Kidney tubule cell (primary cell): ENCODE results near the gene CHST10.

ENCODE experiments used
- DNase-seq: peaks from one replicate; pipeline ENCODE4 v3.0.0-alpha.2; 2018; ENCODE audit warnings: low spot score

CHST10 gene, protein sequence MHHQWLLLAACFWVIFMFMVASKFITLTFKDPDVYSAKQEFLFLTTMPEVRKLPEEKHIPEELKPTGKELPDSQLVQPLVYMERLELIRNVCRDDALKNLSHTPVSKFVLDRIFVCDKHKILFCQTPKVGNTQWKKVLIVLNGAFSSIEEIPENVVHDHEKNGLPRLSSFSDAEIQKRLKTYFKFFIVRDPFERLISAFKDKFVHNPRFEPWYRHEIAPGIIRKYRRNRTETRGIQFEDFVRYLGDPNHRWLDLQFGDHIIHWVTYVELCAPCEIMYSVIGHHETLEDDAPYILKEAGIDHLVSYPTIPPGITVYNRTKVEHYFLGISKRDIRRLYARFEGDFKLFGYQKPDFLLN

DNA sequence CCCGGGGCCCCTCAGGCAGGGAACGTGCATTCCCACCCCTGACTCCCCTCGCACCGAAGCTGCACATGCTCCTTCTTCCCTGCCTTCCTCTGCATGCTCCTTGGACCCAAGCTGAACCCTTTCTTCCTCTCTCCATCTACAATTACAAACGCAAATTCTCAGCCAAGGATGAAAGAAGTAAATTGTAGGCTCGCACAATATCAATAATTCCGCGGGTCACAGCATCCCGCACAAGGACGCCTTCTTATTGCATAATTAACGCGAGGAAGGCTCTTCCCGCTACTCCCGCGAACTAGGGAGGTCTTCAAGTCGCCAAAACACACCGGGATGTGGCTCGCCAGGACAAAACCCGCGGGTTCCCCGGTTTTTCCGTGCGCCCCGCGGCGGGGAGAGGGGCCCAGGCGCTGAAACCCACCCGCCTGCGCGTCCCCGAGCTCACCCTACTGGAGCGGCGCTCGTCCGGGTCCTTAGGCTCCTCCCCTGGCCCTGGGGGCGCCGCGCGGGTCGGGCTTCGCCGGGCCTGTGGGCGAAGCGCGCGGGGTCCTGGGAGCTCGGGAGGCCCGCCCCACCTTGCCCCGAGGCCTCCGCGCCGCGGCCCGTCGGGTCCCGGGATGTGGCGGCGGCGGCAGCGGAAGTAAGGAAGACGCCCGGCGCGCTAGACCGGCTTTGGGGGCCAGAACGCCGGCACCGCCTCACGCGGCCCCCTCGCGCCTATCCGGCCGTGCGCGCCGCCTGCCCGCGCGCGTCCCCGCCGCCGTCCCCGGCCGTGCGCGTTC is at the start of gene CHST10:
Gene CHST10 (minus strand): TSS at position 734 of the 776 bp plus-strand sequence. CDS start 10,993 bp downstream, outside the sequence.
- DNase-seq, result peak; percentile 54

DNA sequence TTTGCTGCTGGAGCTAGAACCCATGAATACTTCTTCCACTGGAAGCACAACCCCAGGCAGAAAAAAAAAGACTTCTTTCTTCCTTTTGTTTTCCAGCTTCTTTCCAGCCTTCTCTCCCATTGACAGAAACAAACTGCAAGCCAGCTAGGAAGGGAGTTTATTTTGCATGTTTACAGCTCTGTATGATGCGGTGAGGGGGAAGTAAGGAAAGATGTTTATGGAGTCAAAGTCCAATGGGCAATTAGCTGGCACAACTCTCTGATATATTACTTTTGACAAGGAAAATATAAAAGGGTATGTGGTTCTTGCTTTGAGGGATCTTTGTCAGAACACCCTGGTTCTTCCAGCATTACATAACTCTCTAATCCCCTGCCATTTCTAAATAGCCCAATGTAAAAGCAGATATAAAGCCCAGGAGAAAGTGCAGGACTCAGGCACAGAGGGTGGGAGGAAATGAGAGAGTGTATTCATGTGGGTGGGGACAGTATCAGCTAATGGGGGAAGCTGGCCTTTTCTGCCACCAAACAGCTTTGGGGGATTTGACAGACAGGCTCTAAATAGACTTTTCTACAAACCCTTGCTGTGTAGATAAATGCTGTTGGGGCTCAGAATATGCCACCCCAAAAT is 43.5 kb upstream of the CHST10 start:
- DNase-seq, result no peak

DNA sequence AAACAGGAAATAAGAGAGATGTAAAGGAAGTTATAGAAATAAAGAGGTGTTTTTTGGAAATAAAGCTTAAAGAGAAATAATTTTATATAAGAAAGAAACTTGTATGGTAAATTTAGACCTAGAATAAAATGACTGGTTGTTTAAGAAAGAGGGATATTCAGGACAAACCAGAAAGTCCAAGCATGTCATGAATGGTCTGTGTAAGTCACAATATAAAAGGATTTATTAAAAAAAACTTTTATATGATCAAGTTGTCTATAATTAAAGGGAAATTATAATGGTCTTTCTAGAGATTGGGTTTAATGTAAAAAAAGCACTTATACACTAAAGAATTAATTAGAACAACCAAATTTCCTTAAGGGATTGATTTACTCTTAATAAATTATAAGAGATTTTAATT is 38.9 kb upstream of the CHST10 start:
- peak; percentile 3 for DNase-seq

DNA sequence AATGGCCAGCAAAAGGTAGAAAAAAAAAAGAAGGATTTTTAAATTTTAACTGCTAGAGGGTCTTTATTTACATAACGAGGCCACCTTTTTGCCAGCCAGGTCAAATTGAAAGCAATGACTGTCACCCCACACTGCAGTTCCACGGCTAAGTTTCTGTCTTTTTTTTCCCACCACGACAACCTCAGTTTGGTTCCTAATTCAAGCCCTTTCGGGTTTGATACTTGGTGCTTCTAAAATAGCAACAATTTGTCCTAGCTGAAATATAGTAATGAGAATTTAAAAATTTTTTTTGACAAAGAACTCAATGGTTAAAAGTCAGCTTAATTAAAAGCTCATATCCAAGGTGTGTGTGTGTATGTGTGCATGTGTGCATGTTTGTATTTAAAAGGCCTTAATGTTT is 36.4 kb upstream of the CHST10 start:
- DNase-seq, result no peak

DNA sequence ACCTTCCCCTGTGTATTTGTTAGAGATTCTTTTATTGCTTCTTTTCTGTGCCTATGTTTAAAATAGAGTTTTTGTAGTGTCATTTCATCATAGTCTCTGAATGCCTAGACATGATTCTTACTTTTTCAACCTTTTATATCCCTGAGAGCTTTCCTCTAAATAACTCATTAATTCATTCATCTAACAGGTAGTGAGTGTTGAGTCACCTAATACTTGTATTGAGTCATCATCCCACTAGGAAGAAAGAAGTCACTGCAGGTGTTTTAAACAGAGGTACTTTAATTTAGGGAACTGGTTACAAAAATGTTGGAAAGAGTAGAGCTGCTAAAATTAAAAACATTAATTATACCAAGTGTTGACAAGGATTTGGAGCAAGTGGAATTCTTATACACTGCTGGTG is 34.3 kb upstream of the CHST10 start:
- DNase-seq, result peak; percentile 57

DNA sequence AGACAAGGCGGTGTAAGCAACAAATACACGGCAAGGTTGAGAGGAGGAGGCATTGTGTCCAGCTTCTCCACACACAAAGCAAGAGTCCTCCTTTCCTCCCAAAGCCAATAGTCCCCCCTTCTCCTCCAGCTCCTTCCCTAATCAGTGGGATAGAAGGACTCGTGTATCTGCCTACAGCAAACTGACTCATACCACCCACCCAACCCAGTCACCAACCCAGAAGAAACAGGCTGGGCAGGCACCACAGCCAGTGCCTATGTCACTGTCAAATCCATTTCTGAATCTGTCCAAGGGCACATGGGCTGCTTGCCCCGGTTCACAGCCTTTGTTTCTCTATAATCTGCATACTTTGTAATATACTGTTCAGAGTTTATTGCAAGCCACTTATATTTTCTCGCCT is 33.6 kb upstream of the CHST10 start:
- peak; percentile 6 for DNase-seq

DNA sequence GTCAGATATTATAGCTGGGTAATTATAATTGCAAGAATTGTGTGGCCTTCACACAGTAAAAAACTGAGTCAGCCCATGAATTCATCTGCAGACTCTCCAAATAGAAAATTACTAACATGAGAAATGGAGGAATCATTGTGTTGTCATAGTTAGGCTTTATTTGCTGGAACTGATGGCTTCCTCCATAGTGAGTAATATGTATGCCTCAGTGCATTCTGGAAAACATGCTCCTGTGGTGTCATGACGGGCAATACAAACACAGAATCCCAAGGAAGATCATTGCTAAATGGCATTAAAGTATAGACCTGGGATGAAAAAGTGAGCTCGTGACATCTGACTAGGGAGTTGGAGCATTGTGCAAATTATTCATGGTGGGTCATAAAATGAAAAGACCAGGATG is 29.2 kb upstream of the CHST10 start:
- DNase-seq, result peak; percentile 82

DNA sequence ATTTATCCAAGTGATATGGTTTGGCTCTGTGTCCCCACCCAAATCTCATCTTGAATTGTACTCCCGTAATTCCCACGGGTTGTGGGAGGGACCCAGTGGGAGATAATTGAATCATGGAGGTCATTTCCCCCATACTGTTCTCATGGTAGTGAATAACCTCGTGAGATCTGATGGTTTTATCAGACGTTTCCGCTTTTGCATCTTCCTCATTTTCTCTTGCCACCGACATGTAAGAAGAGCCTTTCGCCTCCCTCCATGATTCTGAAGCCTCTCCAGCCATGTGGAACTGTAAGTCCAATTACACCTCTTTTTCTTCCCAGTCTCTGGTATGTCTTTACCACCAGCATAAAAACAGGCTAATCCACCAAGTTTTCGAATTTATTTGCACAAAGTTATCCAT is 20.3 kb upstream of the CHST10 start:
- no peak for DNase-seq

DNA sequence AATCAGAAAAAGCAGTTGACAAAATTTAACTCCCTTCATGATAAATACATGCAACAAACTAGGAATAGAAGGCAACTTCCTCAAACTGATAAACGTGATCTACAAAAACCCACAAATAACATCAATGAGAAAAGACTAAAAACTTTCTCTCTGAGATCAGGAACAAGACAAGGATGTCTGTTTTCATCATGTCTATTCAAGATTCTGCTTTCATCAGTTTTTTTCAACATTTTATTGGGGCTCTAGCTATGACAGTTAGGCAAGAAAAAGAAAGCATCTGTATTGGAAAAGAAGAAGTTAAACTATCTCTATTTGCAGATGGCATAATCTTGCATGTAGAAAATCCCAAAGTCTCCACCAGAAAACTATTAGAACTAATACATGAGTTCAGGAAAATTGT is 12.3 kb upstream of the CHST10 start:
- no peak for DNase-seq

DNA sequence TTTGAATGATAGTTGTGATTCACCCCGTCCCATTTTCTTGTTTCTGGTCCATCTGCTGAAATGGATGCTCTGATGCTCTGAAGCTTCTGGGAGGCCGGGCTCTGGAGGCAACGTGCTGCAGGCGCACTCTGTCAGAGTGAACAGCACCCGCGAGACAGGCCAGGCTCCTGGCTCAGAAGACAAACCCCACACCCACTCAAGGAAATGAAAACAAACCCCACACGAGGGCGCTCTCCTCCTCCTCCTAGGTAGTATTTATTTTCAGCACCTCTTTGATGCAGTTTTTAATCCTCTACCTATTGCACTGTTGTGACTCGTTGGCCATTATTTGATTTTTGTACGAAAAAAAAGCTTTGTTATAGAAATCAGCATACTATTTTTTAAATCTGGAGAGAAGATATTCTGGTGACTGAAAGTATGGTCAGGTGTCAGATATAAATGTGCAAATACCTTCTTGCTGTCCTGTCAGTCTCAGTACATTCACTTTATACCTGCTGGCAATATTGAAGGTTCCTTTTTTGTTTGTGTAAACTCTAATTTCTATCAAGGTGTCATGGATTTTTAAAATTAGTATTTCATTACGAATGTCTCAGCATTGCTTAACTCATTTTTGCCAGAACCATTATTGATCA is 10.3 kb upstream of the CHST10 start:
- DNase-seq, result peak; percentile 60

DNA sequence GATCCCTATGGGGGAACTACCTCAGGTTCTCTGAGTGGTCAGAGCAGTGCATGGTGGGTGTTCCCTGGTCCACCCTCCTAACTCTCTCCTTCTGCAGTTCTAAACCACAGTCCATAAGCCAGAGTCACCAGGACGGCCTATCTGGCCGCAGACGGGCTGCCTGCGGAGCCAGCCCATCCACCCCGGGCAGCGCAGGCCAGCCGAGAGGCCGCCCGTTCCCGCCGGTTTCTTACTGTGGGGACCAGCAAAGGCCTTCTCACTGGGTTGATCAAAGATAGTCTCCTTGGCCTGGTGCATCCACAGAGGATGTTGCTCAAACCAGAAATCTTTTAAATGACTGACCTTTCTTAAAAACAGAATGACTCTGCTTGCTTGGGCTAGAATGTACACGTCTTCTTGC is 9.6 kb upstream of the CHST10 start:
- DNase-seq, result no peak

DNA sequence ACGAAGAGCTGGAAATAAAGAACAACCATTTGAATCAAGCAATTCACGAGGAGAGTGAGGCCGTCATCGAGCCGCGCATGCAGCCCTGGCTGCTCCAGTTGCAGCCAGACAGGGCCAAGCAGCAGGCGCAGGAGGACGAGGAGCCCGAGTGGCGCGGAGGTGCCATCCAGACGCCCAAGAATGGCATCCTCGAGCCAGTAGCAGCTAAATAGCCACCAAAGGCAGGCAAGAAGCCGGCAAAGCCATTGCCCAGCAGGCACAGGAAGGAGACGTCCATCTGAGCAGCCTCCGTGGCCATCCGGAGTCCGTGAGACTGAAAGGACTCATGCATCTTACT is 8.9 kb upstream of the CHST10 start:
- DNase-seq, result no peak

DNA sequence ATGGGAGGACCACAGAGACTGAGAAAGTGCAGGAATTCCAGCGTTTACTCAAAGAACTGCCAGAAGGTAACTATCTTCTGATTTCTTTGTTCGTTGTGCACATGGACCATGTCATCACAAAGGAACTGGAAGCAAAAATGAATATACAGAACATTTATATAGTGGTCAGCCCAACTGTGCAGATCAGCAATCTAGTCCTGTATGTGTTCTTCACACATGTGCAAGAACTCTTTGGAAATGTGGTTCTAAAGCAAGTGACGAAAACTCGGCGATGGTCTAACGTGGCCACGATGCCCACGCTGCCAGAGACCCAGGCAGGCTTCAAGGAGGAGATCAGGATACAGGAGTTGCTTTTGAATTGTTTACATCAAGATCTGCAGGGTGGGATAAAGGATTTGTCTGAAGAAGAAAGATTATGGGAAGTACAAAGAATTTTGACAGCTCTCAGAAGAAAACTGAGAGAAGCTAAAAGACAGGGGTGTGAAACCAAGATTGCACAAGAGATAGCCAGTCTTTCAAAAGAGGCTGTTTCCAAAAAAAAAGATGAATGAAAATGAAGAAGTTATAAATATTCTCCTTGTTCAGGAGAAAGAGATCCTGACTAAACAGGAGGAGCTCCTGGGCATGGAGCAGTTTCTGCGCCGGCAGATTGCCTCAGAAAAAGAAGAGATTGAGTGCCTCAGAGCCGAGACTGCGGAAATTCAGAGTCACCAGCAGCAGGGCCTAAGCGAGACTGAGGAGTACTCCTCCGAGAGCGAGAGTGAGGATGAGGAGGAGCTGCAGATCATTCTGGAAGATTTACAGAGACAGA is 8.3 kb upstream of the CHST10 start:
- no peak for DNase-seq

DNA sequence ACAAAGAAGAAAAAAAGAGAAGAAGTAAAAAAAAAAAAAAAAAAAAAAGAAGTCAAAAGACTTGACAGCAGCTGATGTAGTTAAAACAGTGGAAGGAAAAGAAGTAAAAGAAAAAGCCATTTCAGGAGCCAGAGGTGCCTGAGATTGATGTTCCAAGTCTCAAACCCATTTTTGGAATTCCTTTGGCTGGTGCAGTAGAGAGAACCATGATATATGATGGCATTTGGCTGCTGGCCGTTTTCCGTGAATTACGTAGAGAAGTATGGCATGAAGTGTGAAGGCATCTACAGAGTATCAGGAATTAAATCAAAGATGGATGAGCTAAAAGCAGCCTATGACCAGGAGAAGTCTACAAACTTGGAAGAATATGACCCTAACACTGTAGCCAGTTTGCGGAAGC is 7.6 kb upstream of the CHST10 start:
- no peak for DNase-seq

DNA sequence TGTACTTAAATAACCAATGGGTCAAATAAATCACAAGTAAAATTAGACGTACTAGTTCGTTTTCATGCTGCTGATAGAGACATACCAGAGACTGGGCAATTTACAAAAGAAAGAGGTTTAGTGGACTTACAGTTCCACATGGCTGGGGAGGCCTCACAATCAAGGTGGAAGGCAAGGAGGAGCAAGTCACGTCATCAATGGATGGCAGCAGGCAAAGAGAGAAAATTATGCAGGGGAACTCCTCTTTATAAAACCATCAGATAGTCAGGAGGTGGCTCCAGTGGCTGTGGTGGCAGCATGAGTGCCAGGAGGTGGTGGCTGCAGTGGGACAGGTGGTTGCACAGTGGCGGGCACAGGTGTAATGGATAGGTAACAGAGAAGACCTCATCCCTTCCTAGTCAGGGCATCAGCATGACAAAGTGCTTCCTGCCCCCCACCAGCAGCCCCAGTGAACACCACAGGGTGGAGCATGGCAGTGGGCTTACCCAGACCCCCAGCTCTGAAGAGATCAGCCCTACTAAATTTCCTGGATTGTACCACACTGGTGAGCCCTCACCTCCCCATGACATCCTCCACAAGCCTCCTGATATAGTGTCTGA is 6.9 kb upstream of the CHST10 start:
- DNase-seq, result no peak

DNA sequence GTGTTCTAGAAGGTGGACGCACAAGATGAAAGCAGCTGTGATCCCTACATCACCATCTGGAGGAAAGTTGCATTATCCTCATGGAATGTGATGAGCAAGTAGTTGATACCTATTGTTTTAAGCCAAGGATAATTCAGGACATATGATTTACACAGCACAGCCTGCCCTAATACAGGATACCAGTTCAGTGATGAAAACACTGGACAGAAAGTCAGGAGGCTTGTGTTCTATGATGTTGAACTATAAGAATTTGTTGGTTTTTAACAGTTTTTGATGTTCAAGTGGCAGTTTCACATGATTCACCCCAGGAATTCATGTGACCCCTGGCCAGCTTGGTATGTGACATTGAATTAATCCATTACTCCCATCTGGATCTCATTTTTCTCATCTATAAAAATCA is 6.2 kb upstream of the CHST10 start:
- DNase-seq, result no peak

DNA sequence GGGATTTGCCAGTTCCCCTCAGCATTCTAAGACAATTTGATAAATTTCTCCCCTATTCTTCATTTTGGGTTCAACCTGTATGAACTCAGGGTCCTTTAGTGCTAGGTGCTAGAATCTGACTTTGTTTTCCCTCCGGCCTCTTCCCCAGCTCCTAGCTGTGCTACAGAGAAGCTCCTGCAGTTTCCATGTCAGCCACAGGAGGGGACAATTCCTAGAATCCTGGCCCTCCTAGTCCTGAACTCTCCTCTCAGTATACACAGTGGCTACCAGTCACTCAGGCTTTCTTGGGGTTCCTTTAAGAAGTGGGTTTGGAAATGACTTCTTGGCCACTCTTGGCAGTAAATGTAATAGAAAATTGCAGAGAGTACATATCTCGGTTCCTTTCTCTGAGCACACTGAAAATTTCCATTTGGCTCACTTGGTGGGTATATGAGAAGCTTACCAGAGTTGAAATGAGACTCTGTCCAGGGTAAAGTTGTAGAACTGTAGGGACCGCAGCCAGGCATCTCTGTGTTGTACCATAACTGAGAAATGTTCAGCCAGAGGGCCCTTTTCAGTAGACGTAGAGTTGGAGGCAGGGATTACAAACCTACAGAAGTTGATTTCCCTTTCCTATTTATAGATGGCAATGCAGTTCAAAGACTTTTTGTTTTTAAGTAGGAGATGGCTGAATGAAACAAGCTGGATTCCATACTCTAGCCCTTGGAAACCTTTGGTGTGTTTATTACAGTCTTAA is 5.0 kb upstream of the CHST10 start:
- DNase-seq, result peak; percentile 47

DNA sequence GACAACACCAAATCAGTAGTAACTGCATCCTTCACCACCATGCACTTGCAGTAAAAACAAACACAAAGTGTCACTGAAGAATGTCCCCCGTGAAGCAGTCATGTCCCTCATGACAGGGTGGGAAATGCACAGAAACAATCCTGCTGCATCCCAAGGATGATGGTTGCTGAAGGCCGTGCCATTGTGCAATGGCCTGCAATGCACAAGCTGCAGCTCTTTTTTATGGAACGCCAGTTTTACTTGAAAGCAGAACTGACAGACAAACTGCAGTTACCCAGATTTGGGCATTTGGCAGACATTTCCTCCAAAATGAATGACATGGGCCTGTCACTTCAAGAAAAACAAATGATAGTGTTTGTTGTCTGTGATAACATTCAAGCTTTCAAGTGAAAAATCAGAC is 2.4 kb upstream of the CHST10 start:
- DNase-seq, result no peak

DNA sequence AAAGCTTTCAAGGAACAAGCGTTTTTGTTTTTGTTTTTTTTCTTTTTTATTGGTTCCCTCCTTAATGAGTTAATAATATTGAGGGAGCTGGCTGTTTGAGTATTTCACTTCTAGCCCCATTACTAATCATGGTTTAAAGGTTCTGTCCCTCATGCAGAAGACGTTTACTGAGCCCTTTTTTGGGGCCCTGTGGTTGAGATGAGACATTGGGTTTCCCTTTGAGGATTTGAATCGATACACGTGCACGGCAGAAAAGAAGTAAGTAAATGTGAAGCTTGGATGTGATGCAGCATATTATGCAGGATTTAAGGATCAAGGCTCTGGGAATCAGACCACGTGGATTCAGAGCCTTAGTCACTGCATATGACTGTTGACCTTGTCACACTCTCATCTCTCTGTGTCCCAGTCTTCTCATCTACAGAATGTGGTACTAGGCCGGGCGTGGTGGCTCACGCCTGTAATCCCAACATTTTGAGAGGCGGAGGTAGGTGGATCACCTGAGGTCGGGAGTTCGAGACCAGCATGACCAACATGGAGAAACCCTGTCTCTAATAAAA is 1.0 kb upstream of the CHST10 start:
- DNase-seq, result peak; percentile 11

DNA sequence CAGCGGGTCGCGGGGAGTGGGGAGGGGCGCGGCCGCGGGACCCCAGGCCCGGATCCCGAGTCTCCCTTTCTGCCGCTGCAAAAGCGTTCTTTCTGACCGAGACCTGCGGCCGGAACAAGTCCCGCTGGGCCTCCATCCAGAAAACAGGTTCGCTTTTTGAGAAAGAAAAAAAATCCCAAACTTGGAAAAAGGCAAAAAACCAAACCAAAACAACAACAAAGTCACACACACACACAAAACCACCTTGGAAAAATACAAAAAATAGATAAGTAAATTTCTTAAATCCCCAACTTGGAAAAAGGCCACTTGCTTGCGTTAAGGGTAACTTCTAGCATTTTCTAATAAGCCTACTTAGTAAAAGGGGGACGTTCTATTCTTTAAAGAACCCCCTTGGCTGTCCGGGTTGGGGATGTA is 250 bp upstream of the CHST10 start:
- no peak for DNase-seq
